GM19468 (cell line): ENCODE results near the gene FOXC1.

Experiments used
- ATAC-seq: cut with Tn5 transposase; IDR thresholded peaks from one replicate; pipeline ENCODE4 v1.9.1; 2021; ENCODE audit warnings: mild to moderate bottlenecking, moderate library complexity, moderate number of reproducible peaks; ENCODE audit not compliant: unreplicated experiment; ENCODE audit errors: extremely low read depth

Gene FOXC1

GRCh38 chr6:1634081-1634480, 24.4 kb downstream of the FOXC1 start:
- no peak for ATAC-seq

- no peak for ATAC-seq
These were observed 25.7 kb downstream of the FOXC1 start for GRCh38 chr6:1635305-1636010.

- no peak for ATAC-seq
These were observed 26.6 kb downstream of the FOXC1 start for GRCh38 chr6:1636272-1636825.

- no peak for ATAC-seq
These were observed 27.5 kb downstream of the FOXC1 start for GRCh38 chr6:1636971-1637871.

GRCh38 chr6:1639430-1639829, 29.7 kb downstream of the FOXC1 start:
- ATAC-seq = no peak

- ATAC-seq = no peak
These were observed 30.8 kb downstream of the FOXC1 start for GRCh38 chr6:1640476-1640875.

- ATAC-seq = no peak
These were observed 31.7 kb downstream of the FOXC1 start for GRCh38 chr6:1641343-1641885.

- ATAC-seq = no peak
These were observed 33.4 kb downstream of the FOXC1 start for GRCh38 chr6:1643111-1643510.

- ATAC-seq = no peak
These were observed 34.2 kb downstream of the FOXC1 start for GRCh38 chr6:1643830-1644445.

- ATAC-seq = no peak
These were observed 34.9 kb downstream of the FOXC1 start for GRCh38 chr6:1644516-1645060.

GRCh38 chr6:1645466-1646185, 35.9 kb downstream of the FOXC1 start:
- ATAC-seq = no peak

- ATAC-seq = no peak
These were observed 41.6 kb downstream of the FOXC1 start for GRCh38 chr6:1651362-1651761.

GRCh38 chr6:1652842-1653241, 43.1 kb downstream of the FOXC1 start:
- ATAC-seq = no peak

GRCh38 chr6:1654054-1654453, 44.3 kb downstream of the FOXC1 start:
- ATAC-seq = no peak

GRCh38 chr6:1657116-1657770, 47.5 kb downstream of the FOXC1 start:
- no peak for ATAC-seq

GRCh38 chr6:1657771-1658165, 48.1 kb downstream of the FOXC1 start:
- ATAC-seq = no peak

- ATAC-seq = no peak
These were observed 48.7 kb downstream of the FOXC1 start for GRCh38 chr6:1658212-1659005.

- ATAC-seq = no peak
These were observed 50.1 kb downstream of the FOXC1 start for GRCh38 chr6:1659816-1660215.
